MM.1S (cell line): ENCODE measurements around the gene HSD17B14.

Experiments used
- DNase-seq: peaks from one replicate; pipeline ENCODE4 v3.0.0-alpha.2; 2015
- H2AFZ ChIP-seq: fragments of 300-600 bp; sonication (generic); 2 replicates; pipeline ENCODE4 v1.6.0; 2016; ENCODE audit warnings: antibody characterized with exemption, low read length
- H3F3A ChIP-seq: fragments of 300-600 bp; sonication (generic); 2 replicates; pipeline ENCODE4 v1.6.1; 2016; ENCODE audit warnings: mild to moderate bottlenecking, antibody characterized with exemption, low read length, moderate library complexity, mixed read lengths; ENCODE audit not compliant: insufficient read depth
- H3K27ac ChIP-seq: fragments of 300-600 bp; sonication (generic); 2 replicates; pipeline ENCODE4 v1.5.1; 2016; ENCODE audit warnings: mild to moderate bottlenecking, low read length
- H3K27me3 ChIP-seq: fragments of 300-600 bp; sonication (generic); replicated peaks from 2 replicates; pipeline ENCODE4 v1.6.0; 2016; ENCODE audit warnings: low read length; ENCODE audit not compliant: insufficient read depth
- H3K36me3 ChIP-seq: fragments of 300-600 bp; sonication (generic); replicated peaks from 2 replicates; pipeline ENCODE4 v1.6.1; 2016; ENCODE audit warnings: mild to moderate bottlenecking, low read length, mixed read lengths; ENCODE audit not compliant: insufficient read depth
- H3K4me1 ChIP-seq: fragments of 300-600 bp; sonication (generic); 2 replicates; pipeline ENCODE4 v1.6.1; 2016; ENCODE audit warnings: low read length, mixed read lengths
- H3K4me2 ChIP-seq: fragments of 300-600 bp; sonication (generic); 2 replicates; pipeline ENCODE4 v1.6.0; 2016; ENCODE audit warnings: low read depth, low read length
- H3K4me3 ChIP-seq: fragments of 300-600 bp; sonication (generic); 2 replicates; pipeline ENCODE4 v1.5.1; 2016; ENCODE audit warnings: low read length, mixed read lengths
- H3K79me2 ChIP-seq: fragments of 300-600 bp; sonication (generic); 2 replicates; pipeline ENCODE4 v1.6.1; 2016; ENCODE audit warnings: mixed run types, low read length, mixed read lengths
- H3K9ac ChIP-seq: fragments of 300-600 bp; sonication (generic); 2 replicates; pipeline ENCODE4 v1.6.1; 2016; ENCODE audit warnings: low read length, mixed read lengths
- H3K9me2 ChIP-seq: fragments of 300-600 bp; sonication (generic); replicated peaks from 2 replicates; pipeline ENCODE4 v1.6.1; 2016; ENCODE audit warnings: mild to moderate bottlenecking, low read length, mixed read lengths; ENCODE audit not compliant: insufficient read depth
- H3K9me3 ChIP-seq: fragments of 300-600 bp; sonication (generic); replicated peaks from 2 replicates; pipeline ENCODE4 v1.6.1; 2016; ENCODE audit warnings: mild to moderate bottlenecking, low read length, mixed read lengths; ENCODE audit not compliant: insufficient read depth
- H4K20me1 ChIP-seq: fragments of 300-600 bp; sonication (generic); 2 replicates; pipeline ENCODE4 v1.6.1; 2016; ENCODE audit warnings: mild to moderate bottlenecking, low read length, moderate library complexity, mixed read lengths; ENCODE audit not compliant: insufficient read depth
- EZH2 ChIP-seq: fragments of 300-600 bp; sonication (generic); optimal IDR thresholded peaks from 2 replicates; pipeline ENCODE3; 2017; ENCODE audit warnings: low read depth, mild to moderate bottlenecking, antibody characterized with exemption, low read length, mixed read lengths
- EZH2phosphoT487 ChIP-seq: fragments of 300-600 bp; sonication (generic); IDR thresholded peaks from 2 replicates; pipeline ENCODE4 v1.6.1; 2018; ENCODE audit warnings: antibody characterized with exemption, low read length
- TF ChIP-seq, protein P1 (sequence below): fragments of 300-600 bp; sonication (generic); IDR thresholded peaks from 2 replicates; pipeline ENCODE4 v1.5.1; 2016; ENCODE audit warnings: antibody characterized with exemption, low read length, mixed read lengths

HSD17B14 gene

DNA sequence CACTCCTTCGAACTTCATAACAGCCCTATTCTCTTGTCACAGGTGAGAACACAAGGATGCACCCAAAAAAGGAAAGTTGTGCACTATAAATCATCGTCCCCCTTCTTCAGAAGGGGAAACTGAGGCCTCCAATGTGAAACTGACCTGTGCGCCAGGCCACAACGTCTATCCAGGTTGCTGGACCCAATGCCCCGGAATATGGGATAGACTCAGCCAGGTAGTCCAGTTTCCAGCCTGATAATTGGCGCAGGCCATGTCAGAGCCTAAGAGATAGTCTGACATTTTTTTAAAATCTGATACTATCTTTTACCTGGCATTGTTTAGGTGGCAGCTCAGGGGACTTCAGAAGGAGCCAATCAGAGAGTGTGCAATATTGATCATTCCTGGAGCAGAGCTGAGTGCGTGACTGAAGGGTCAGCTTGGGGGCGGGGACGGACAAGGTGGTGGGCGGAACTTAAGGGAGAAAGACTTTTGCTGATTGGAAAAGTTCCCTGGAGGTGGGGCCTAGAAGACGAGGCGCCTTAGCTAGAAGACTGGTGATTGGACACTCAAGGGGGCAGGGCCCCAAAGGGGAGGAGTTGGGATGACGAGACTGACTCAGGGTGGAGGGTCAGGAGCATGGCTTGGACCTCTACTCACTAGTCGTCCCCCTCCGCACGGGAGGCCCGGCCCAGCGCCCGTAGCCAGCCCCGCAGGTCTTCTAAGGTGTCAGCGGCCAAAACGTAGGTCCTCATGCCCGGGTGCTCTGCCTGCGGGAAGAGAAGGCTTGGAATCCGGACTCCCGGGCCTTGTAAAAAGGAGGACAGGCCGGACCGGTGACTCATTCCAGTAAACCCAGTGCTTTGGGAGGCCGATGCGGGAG, 23.7 kb upstream of the HSD17B14 start:
- Histone ChIP-seq H3K36me3 (no peaks in the 10 kb centered on the region), H3K9me2 (no peaks in the 10 kb centered on the region), H3K4me2 (no peak overlapping the region), H3K4me1 (no peaks in the 10 kb centered on the region), H3K4me3 (no peak overlapping the region), H3F3A (no peaks in the 10 kb centered on the region), H3K79me2 (no peaks in the 10 kb centered on the region), H3K27me3 (peaks cover 9% of the 10 kb centered on the region), H4K20me1 (no peaks in the 10 kb centered on the region), H3K9ac (no peak overlapping the region), H3K27ac (no peak overlapping the region), H3K9me3 (no peaks in the 10 kb centered on the region), H2AFZ (no peak overlapping the region)
- TF ChIP-seq, protein P1, sequence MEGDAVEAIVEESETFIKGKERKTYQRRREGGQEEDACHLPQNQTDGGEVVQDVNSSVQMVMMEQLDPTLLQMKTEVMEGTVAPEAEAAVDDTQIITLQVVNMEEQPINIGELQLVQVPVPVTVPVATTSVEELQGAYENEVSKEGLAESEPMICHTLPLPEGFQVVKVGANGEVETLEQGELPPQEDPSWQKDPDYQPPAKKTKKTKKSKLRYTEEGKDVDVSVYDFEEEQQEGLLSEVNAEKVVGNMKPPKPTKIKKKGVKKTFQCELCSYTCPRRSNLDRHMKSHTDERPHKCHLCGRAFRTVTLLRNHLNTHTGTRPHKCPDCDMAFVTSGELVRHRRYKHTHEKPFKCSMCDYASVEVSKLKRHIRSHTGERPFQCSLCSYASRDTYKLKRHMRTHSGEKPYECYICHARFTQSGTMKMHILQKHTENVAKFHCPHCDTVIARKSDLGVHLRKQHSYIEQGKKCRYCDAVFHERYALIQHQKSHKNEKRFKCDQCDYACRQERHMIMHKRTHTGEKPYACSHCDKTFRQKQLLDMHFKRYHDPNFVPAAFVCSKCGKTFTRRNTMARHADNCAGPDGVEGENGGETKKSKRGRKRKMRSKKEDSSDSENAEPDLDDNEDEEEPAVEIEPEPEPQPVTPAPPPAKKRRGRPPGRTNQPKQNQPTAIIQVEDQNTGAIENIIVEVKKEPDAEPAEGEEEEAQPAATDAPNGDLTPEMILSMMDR: no peak
- no peak for TF ChIP-seq EZH2phosphoT487
- TF ChIP-seq EZH2: no peak
- DNase-seq: no peak

DNA sequence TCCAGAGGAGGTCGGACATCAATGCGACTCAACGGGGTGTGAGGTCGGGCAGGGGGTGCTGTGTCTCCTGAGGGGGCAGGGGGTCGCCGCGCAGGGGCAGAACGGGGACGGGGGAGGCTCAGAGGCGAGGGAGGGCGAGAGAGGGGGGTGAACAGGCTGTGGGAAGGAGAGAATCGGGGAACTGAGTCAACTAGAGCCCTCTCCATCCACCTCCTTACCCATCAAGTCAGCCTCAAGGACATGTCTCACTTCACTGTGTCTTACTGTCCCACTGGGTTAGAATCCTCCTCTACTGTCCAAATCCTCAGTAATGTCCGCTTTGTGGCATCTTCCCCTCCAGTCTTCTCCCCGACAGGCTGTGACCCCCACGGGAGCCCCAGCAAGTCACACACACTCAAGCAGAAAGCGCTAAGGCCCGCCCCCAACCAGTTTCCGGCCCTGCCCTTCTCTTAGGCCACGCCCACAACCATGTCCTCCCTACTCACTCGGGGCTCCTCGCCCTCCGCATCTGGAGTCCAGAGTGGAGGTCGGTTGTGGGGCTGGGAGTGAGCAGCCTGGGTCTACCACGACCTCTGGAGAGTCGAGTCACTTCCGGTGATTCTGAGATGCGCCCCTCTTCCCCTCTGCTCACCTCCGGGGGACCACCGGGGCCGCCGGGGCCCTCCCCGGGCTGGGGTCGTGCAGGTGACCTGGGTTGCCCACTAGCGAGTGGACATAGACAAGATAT, 22.9 kb upstream of the HSD17B14 start:
- Histone ChIP-seq H3K4me1 (no peaks in the 10 kb centered on the region), H3K27me3 (peaks cover 9% of the 10 kb centered on the region), H2AFZ (no peak overlapping the region), H3K4me3 (no peak overlapping the region), H3K9me3 (no peaks in the 10 kb centered on the region), H3K4me2 (no peak overlapping the region), H3K79me2 (no peaks in the 10 kb centered on the region), H3K27ac (no peak overlapping the region), H3K36me3 (no peaks in the 10 kb centered on the region), H3F3A (no peaks in the 10 kb centered on the region), H4K20me1 (no peaks in the 10 kb centered on the region), H3K9me2 (no peaks in the 10 kb centered on the region), H3K9ac (no peak overlapping the region)
- TF ChIP-seq, protein P1: no peak
- TF ChIP-seq EZH2: no peak
- TF ChIP-seq EZH2phosphoT487: no peak
- no peak for DNase-seq

DNA sequence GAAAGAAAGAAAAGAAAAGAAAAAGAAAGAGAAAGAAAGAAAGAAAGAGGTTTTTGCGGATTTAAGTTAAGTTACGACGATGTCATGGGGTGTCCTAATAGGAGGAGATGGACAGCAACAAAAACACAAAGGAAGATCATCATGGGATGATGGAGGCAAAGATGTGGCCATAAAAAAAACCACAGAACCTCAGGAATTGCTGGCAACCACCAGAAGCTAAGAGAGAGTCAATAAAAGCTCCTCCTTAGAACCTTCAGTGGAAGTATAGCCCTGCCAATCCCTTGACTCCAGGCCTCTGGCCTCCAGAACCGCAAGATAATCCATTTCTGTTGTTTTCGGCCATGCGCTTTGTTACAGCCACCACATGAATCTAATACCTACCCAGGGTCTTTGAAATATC, 20.6 kb upstream of the HSD17B14 start:
- Histone ChIP-seq H2AFZ (no peak overlapping the region), H3F3A (no peaks in the 10 kb centered on the region), H3K4me1 (no peaks in the 10 kb centered on the region), H3K4me2 (no peak overlapping the region), H3K36me3 (no peaks in the 10 kb centered on the region), H3K4me3 (no peak overlapping the region), H3K9ac (no peak overlapping the region), H3K9me2 (no peaks in the 10 kb centered on the region), H4K20me1 (no peaks in the 10 kb centered on the region), H3K9me3 (no peaks in the 10 kb centered on the region), H3K27me3 (peaks cover 9% of the 10 kb centered on the region), H3K79me2 (no peaks in the 10 kb centered on the region), H3K27ac (no peak overlapping the region)
- no peak for TF ChIP-seq EZH2phosphoT487
- TF ChIP-seq EZH2: no peak
- TF ChIP-seq, protein P1: no peak
- DNase-seq: no peak
